ENCODE measurements around the gene DCST2.
A peak's percentile ranks its signal among the peaks of the same experiment; 100 is the strongest.

DCST2 gene

DNA sequence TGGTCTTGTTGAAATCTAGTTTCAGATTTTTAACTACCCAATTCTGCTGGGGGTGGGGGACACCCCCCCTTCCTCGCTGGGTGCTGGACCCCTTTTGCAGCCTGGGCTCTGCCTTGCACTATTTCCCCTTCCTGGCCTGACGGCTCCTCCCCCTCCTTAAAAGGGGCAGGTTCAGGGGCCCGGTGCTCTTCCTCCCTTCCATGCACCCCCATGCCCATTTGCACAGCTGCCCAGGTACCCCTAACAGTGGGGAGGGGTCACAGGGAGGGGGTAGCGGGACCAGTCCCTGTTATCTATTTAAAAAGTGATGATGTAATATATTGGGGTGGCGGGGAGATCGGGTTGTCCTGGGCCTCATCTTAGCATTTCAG lies 15.7 kb downstream of the DCST2 start:
- Histone ChIP-seq H3K4me1 (ENCODE audit: insufficient read depth, low read length) (peaks cover 13% of the 10 kb centered on the region), H3K9me3 (ENCODE audit: insufficient read depth, low read length, severe bottlenecking) (no peaks in the 10 kb centered on the region), H3K36me3 (ENCODE audit: insufficient read depth, low read length) (no peaks in the 10 kb centered on the region), H4K20me1 (ENCODE audit: insufficient read depth, low read length) (peaks cover 50% of the 10 kb centered on the region), H3K27me3 (ENCODE audit: insufficient read depth, low read length, poor library complexity) (peaks cover 33% of the 10 kb centered on the region), H3K4me2 (ENCODE audit: insufficient read depth, low read length) (peak overlapping the region; percentile 41; the same call in 1 of the 2 replicates), H2AFZ (ENCODE audit: low read depth, low read length) (no peak overlapping the region), H3K27ac (ENCODE audit: low read length) (no peak overlapping the region), H3K79me2 (ENCODE audit: insufficient read depth, low read length) (no peaks in the 10 kb centered on the region), H3K9ac (ENCODE audit: low read depth, low read length) (no peak overlapping the region), H3K4me3 (ENCODE audit: low read depth in 1 of 2, low read length in 2 of 2) (no peak overlapping the region)
- no peak for TF ChIP-seq EZH2 (IDR thresholded peaks at IDR 0.05; ENCODE audit: borderline replicate concordance, low read depth, low read length, severe bottlenecking)
- TF ChIP-seq, protein P1, sequence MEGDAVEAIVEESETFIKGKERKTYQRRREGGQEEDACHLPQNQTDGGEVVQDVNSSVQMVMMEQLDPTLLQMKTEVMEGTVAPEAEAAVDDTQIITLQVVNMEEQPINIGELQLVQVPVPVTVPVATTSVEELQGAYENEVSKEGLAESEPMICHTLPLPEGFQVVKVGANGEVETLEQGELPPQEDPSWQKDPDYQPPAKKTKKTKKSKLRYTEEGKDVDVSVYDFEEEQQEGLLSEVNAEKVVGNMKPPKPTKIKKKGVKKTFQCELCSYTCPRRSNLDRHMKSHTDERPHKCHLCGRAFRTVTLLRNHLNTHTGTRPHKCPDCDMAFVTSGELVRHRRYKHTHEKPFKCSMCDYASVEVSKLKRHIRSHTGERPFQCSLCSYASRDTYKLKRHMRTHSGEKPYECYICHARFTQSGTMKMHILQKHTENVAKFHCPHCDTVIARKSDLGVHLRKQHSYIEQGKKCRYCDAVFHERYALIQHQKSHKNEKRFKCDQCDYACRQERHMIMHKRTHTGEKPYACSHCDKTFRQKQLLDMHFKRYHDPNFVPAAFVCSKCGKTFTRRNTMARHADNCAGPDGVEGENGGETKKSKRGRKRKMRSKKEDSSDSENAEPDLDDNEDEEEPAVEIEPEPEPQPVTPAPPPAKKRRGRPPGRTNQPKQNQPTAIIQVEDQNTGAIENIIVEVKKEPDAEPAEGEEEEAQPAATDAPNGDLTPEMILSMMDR (IDR thresholded peaks at IDR 0.05; ENCODE audit: borderline replicate concordance, extremely low read depth, low read length, poor library complexity, severe bottlenecking), result no peak
- DNase-seq, result no peak
- no peak for ATAC-seq (ENCODE audit: insufficient read depth, low read depth)

DNA sequence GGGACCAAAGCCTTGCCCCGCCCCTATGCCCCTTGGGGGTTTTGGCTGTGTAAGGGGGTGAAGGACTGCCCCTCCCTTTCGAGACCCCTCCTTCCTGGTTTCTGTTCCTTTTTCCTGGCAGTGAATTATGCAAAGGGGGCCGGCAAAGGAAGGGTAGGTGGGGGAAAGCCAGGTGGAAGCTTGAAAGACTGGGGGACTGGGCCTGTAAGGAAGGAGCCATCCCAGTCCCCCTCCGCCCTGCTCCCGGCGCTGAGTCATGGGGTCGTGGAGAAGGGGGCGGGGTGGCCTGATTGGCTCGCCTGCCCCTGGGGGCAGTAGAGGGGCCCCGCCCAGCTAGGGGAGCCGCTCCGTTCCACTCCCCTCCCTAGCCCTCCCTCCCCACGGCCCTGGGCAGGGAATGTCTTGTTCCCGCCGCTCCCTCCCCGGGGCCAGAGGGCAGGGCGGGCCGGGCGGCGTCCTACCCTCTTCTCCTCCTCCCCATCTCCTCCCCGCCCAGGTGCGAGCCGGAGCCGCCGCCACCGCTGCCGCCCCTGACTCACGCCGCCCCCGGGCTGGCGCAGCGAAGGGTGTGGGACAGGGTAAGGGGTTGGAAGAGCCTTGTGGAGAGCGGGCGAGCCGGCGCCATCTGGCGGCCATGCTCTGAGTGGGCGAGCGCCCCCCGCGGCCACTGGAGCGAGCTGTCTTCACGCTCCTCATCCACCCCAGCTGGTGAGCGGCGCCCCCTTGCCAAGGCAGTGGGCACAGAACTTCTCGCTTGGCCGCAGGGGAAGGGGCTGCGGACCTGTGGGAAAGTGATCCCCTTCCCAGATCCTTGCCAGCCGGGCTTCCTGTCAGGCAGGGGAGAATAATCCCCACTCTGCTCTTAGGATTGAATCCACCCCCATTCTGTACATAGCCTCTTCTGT lies 16.3 kb downstream of the DCST2 start:
- Histone ChIP-seq H3K27ac (ENCODE audit: low read length) (no peak overlapping the region), H3K4me1 (ENCODE audit: insufficient read depth, low read length) (peaks cover 13% of the 10 kb centered on the region), H3K4me2 (ENCODE audit: insufficient read depth, low read length) (peak overlapping the region; percentile 41), H3K4me3 (ENCODE audit: low read depth in 1 of 2, low read length in 2 of 2) (no peak overlapping the region), H3K27me3 (ENCODE audit: insufficient read depth, low read length, poor library complexity) (peaks cover 34% of the 10 kb centered on the region), H4K20me1 (ENCODE audit: insufficient read depth, low read length) (peaks cover 55% of the 10 kb centered on the region), H3K79me2 (ENCODE audit: insufficient read depth, low read length) (no peaks in the 10 kb centered on the region), H3K9ac (ENCODE audit: low read depth, low read length) (no peak overlapping the region), H2AFZ (ENCODE audit: low read depth, low read length) (no peak overlapping the region), H3K9me3 (ENCODE audit: insufficient read depth, low read length, severe bottlenecking) (no peaks in the 10 kb centered on the region), H3K36me3 (ENCODE audit: insufficient read depth, low read length) (no peaks in the 10 kb centered on the region)
- TF ChIP-seq, protein P1 (IDR thresholded peaks at IDR 0.05; ENCODE audit: borderline replicate concordance, extremely low read depth, low read length, poor library complexity, severe bottlenecking), result peak; percentile 99
- no peak for TF ChIP-seq EZH2 (IDR thresholded peaks at IDR 0.05; ENCODE audit: borderline replicate concordance, low read depth, low read length, severe bottlenecking)
- ATAC-seq (ENCODE audit: insufficient read depth, low read depth) (peak; percentile 98), DNase-seq (peak; percentile 82)

DNA sequence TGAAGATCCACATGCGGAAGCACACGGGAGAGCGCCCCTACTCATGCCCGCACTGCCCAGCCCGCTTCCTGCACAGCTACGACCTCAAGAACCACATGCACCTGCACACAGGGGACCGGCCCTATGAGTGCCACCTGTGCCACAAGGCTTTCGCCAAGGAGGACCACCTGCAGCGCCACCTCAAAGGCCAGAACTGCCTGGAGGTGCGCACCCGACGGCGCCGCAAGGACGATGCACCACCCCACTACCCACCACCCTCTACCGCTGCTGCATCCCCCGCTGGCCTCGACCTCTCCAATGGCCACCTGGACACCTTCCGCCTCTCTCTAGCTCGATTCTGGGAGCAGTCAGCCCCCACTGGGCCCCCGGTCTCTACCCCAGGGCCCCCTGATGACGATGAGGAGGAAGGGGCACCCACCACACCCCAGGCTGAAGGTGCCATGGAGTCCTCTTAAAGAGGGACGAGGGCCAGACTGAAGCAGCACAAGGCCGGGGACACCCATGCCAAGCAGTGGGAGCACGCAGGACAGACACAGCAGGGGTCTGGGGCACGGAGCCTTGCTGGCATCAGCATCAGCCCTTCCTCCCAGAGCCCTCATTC lies 17.2 kb downstream of the DCST2 start:
- Histone ChIP-seq H3K79me2 (ENCODE audit: insufficient read depth, low read length) (no peaks in the 10 kb centered on the region), H3K9ac (ENCODE audit: low read depth, low read length) (no peak overlapping the region), H3K27me3 (ENCODE audit: insufficient read depth, low read length, poor library complexity) (peaks cover 31% of the 10 kb centered on the region), H4K20me1 (ENCODE audit: insufficient read depth, low read length) (peaks cover 62% of the 10 kb centered on the region), H3K4me2 (ENCODE audit: insufficient read depth, low read length) (no peak overlapping the region), H2AFZ (ENCODE audit: low read depth, low read length) (no peak overlapping the region), H3K4me1 (ENCODE audit: insufficient read depth, low read length) (peaks cover 13% of the 10 kb centered on the region), H3K9me3 (ENCODE audit: insufficient read depth, low read length, severe bottlenecking) (no peaks in the 10 kb centered on the region), H3K27ac (ENCODE audit: low read length) (no peak overlapping the region), H3K36me3 (ENCODE audit: insufficient read depth, low read length) (no peaks in the 10 kb centered on the region), H3K4me3 (ENCODE audit: low read depth in 1 of 2, low read length in 2 of 2) (no peak overlapping the region)
- ATAC-seq (ENCODE audit: insufficient read depth, low read depth), result no peak
- TF ChIP-seq, protein P1 (IDR thresholded peaks at IDR 0.05; ENCODE audit: borderline replicate concordance, extremely low read depth, low read length, poor library complexity, severe bottlenecking), result no peak
- TF ChIP-seq EZH2 (IDR thresholded peaks at IDR 0.05; ENCODE audit: borderline replicate concordance, low read depth, low read length, severe bottlenecking), result no peak
- DNase-seq, result peak; percentile 27
